Liver (tissue), 9 donors: ENCODE results near the gene LRRC72. TPM values are rescaled to one million over a fixed set of nuclear protein-coding genes. Genes with fewer than 3 reads are reported as not detected.

Source experiments
- DNase-seq: peaks from one replicate; pipeline ENCODE4 v3.0.0-alpha.2; 2017; ENCODE audit warnings: low spot score
- H3K27ac ChIP-seq, 2 donors: one replicate each; pipeline ENCODE4 v1.7.0; 2013; ENCODE audit warnings: inconsistent platforms in 2 of 2, low read length in 2 of 2, control low read depth in 1 of 2, low read depth in 1 of 2, mild to moderate bottlenecking in 1 of 2
- H3K27me3 ChIP-seq, 4 donors: one replicate each; pipeline versions ENCODE4 v1.6.1 to v1.7.0; 2013; ENCODE audit warnings: low read length in 3 of 4, inconsistent platforms in 1 of 4, mild to moderate bottlenecking in 1 of 4, moderate library complexity in 1 of 4; ENCODE audit not compliant: control insufficient read depth in 4 of 4, insufficient read depth in 4 of 4
- H3K36me3 ChIP-seq, 4 donors: one replicate each; pipeline versions ENCODE4 v1.6.1 to v1.7.0; 2013; ENCODE audit warnings: low read length in 3 of 4, mild to moderate bottlenecking in 3 of 4, low read depth in 1 of 4, moderate library complexity in 1 of 4; ENCODE audit not compliant: control insufficient read depth in 4 of 4, insufficient read depth in 3 of 4
- H3K4me1 ChIP-seq, 4 donors: one replicate each; pipeline versions ENCODE4 v1.6.1 to v1.7.0; 2013; ENCODE audit warnings: low read length in 3 of 4, mild to moderate bottlenecking in 3 of 4, moderate library complexity in 1 of 4; ENCODE audit not compliant: control insufficient read depth in 4 of 4, insufficient read depth in 4 of 4
- H3K4me3 ChIP-seq, 3 donors: one replicate each; pipeline versions ENCODE4 v1.6.1 to v1.7.0; 2013; ENCODE audit warnings: low read length in 3 of 3, control low read depth in 1 of 3, low read depth in 1 of 3, mild to moderate bottlenecking in 1 of 3
- H3K9ac ChIP-seq, 2 donors: one replicate each; pipeline ENCODE4 v1.7.0; 2013; ENCODE audit warnings: low read length in 2 of 2, mild to moderate bottlenecking in 2 of 2, moderate library complexity in 2 of 2, control low read depth in 1 of 2, low read depth in 1 of 2
- H3K9me3 ChIP-seq, 4 donors: one replicate each; pipeline versions ENCODE4 v1.6.1 to v1.7.0; 2013; ENCODE audit warnings: low read length in 3 of 4; ENCODE audit not compliant: control insufficient read depth in 4 of 4
- ATF3 ChIP-seq: IDR thresholded peaks from 2 replicates; pipeline ENCODE4 v1.6.1; 2016; ENCODE audit warnings: antibody characterized with exemption
- CTCF ChIP-seq: fragments of 150-350 bp; IDR thresholded peaks from 2 replicates; pipeline ENCODE4 v1.5.1; 2017; ENCODE audit warnings: improper control_type of control experiment, low read depth, low read length; ENCODE audit not compliant: missing input control
- EGR1 ChIP-seq, 2 donors: IDR thresholded peaks; 2 replicates each; pipeline ENCODE4 v1.6.1; 2016 to 2018; ENCODE audit warnings: antibody characterized with exemption in 2 of 2, low read depth in 2 of 2
- FOXA1 ChIP-seq: IDR thresholded peaks from 2 replicates; pipeline ENCODE4 v1.6.1; 2016; ENCODE audit warnings: antibody characterized with exemption
- FOXA2 ChIP-seq: IDR thresholded peaks from 2 replicates; pipeline ENCODE4 v1.6.1; 2016; ENCODE audit warnings: antibody characterized with exemption
- GABPA ChIP-seq, 2 donors: IDR thresholded peaks in 1 of 2; conservative IDR thresholded peaks in 1 of 2; 2 replicates each; pipeline ENCODE4 v1.6.1; 2016; ENCODE audit warnings: antibody characterized with exemption in 2 of 2, mild to moderate bottlenecking in 1 of 2, moderate library complexity in 1 of 2
- HNF4A ChIP-seq, 2 donors: conservative IDR thresholded peaks; 2 replicates each; pipeline ENCODE4 v1.6.1; 2016; ENCODE audit warnings: antibody characterized with exemption in 2 of 2, mild to moderate bottlenecking in 2 of 2
- MAX ChIP-seq: IDR thresholded peaks from 2 replicates; pipeline ENCODE4 v1.6.1; 2016; ENCODE audit warnings: antibody characterized with exemption
- NR2F2 ChIP-seq: IDR thresholded peaks from 2 replicates; pipeline ENCODE4 v1.6.1; 2016; ENCODE audit warnings: antibody characterized with exemption
- RAD21 ChIP-seq, 2 donors: IDR thresholded peaks; 2 replicates each; pipeline ENCODE4 v1.6.1; 2016; ENCODE audit warnings: antibody characterized with exemption in 2 of 2, mild to moderate bottlenecking in 2 of 2
- RXRA ChIP-seq, 2 donors: IDR thresholded peaks; 2 replicates each; pipeline ENCODE4 v1.6.1; 2017 to 2018; ENCODE audit warnings: antibody characterized with exemption in 2 of 2, mild to moderate bottlenecking in 1 of 2
- SP1 ChIP-seq: IDR thresholded peaks from 2 replicates; pipeline ENCODE4 v1.6.1; 2018; ENCODE audit warnings: antibody characterized with exemption, mild to moderate bottlenecking
- TAF1 ChIP-seq: conservative IDR thresholded peaks from 2 replicates; pipeline ENCODE4 v1.6.1; 2016; ENCODE audit warnings: antibody characterized with exemption, mild to moderate bottlenecking
- YY1 ChIP-seq: IDR thresholded peaks from 2 replicates; pipeline ENCODE4 v1.6.1; 2016; ENCODE audit warnings: antibody characterized with exemption, mild to moderate bottlenecking
- ZBTB33 ChIP-seq: IDR thresholded peaks from 2 replicates; pipeline ENCODE4 v1.6.1; 2016; ENCODE audit warnings: antibody characterized with exemption
- WGBS: extraction: QIAGEN DNeasy Blood & Tissue Kit; methylation state at CpG from one replicate; pipeline ENCODE4 v1.1.7; 2013; 5-methylcytosine and 5-hydroxymethylcytosine counted together
- polyA plus RNA-seq, 2 donors: library from polyadenylated mRNA; stranded (reverse) in 1 of 2; unstranded in 1 of 2; fragments of 200-250 nt in 1 of 2; fragments of >200 nt in 1 of 2; fragmentation: Nextera tagmentation in 1 of 2; extraction: Ambion mirVana in 1 of 2; gene quantifications; one replicate each; pipeline versions ENCODE4 v1.2.1 to v1.2.3, GENCODE V29; 2013 to 2015
- total RNA-seq, 2 donors: library from RNA; depleted of rRNA; stranded (reverse); fragments of >200 nt; gene quantifications; one replicate each; pipeline ENCODE4 v1.2.3, GENCODE V29; 2014
- donor health status: healthy.
- donor health status: healthy.
- donor health status: healthy.
- donor health status: healthy.
- donor health status: healthy.

Gene LRRC72
- total and polyA plus RNA-seq, 4 donors, result not detected

GRCh38 chr7:16616542-16616941, 89.9 kb downstream of the LRRC72 start:
- Histone ChIP-seq H3K4me3 (no peak overlapping the region), H3K27ac (no peak overlapping the region), H3K9me3 (no peaks in the 10 kb centered on the region), H3K36me3 (peaks cover 2 to 31% (median 14%) of the 10 kb centered on the region in 4 donors), H3K9ac (no peak overlapping the region), H3K27me3 (no peaks in the 10 kb centered on the region), H3K4me1 (no peaks in the 10 kb centered on the region)
- DNase-seq, result no peak
- TF ChIP-seq YY1, result no peak
- no peak for TF ChIP-seq TAF1
- TF ChIP-seq RAD21 (IDR thresholded peaks at IDR 0.05), result no peak
- no peak for TF ChIP-seq SP1
- TF ChIP-seq HNF4A (conservative IDR thresholded peaks at IDR 0.05), result no peak
- TF ChIP-seq FOXA1, result no peak
- TF ChIP-seq ZBTB33, result no peak
- TF ChIP-seq FOXA2, result no peak
- TF ChIP-seq ATF3, result no peak
- TF ChIP-seq EGR1 (IDR thresholded peaks at IDR 0.05; ENCODE audit: low read depth in 2 of 2), result no peak
- no peak for TF ChIP-seq MAX
- TF ChIP-seq GABPA (IDR thresholded peaks at IDR 0.05 in 1 of 2, conservative IDR thresholded peaks at IDR 0.05 in 1 of 2), result no peak
- no peak for TF ChIP-seq CTCF
- no peak for TF ChIP-seq NR2F2
- 91% methylated on average over 18 of the region's 18 CpGs for WGBS

- no peaks in the 10 kb centered on the region for H3K27me3 ChIP-seq
- no peaks in the 10 kb centered on the region for H3K9me3 ChIP-seq
- no peak overlapping the region for H3K27ac ChIP-seq
- WGBS, result 96% methylated on average over 2 of the region's 2 CpGs
- no peak overlapping the region for H3K4me3 ChIP-seq
- no peak overlapping the region for H3K9ac ChIP-seq
- DNase-seq, result no peak
- TF ChIP-seq SP1, result no peak
- TF ChIP-seq GABPA (IDR thresholded peaks at IDR 0.05 in 1 of 2, conservative IDR thresholded peaks at IDR 0.05 in 1 of 2), result no peak
- TF ChIP-seq NR2F2, result no peak
- TF ChIP-seq YY1, result no peak
- TF ChIP-seq RAD21 (IDR thresholded peaks at IDR 0.05), result no peak
- no peak for TF ChIP-seq RXRA (IDR thresholded peaks at IDR 0.05)
- no peak for TF ChIP-seq HNF4A (conservative IDR thresholded peaks at IDR 0.05)
- TF ChIP-seq ZBTB33, result no peak
- H3K36me3 ChIP-seq, result peaks cover 2 to 36% (median 18%) of the 10 kb centered on the region in 4 donors
- H3K4me1 ChIP-seq, result no peaks in the 10 kb centered on the region
These were observed 93.4 kb downstream of the LRRC72 start for GRCh38 chr7:16619979-16620408.
